ENCODE measurements around the gene SP140L.

SP140L gene

GRCh38 chr2:230318190-230319121, 8.5 kb upstream of the SP140L start:
- DNase-seq (ENCODE audit: extremely low read depth, low read depth): no peak
- H3K4me3 ChIP-seq (replicated peaks; ENCODE audit: low read depth, low read length): no peak overlapping the region
- TF ChIP-seq, protein P1, sequence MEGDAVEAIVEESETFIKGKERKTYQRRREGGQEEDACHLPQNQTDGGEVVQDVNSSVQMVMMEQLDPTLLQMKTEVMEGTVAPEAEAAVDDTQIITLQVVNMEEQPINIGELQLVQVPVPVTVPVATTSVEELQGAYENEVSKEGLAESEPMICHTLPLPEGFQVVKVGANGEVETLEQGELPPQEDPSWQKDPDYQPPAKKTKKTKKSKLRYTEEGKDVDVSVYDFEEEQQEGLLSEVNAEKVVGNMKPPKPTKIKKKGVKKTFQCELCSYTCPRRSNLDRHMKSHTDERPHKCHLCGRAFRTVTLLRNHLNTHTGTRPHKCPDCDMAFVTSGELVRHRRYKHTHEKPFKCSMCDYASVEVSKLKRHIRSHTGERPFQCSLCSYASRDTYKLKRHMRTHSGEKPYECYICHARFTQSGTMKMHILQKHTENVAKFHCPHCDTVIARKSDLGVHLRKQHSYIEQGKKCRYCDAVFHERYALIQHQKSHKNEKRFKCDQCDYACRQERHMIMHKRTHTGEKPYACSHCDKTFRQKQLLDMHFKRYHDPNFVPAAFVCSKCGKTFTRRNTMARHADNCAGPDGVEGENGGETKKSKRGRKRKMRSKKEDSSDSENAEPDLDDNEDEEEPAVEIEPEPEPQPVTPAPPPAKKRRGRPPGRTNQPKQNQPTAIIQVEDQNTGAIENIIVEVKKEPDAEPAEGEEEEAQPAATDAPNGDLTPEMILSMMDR (IDR thresholded peaks at IDR 0.05; ENCODE audit: low read depth, low read length, missing control alignments): no peak

GRCh38 chr2:230319211-230319862, 7.7 kb upstream of the SP140L start:
- TF ChIP-seq, protein P1 (IDR thresholded peaks at IDR 0.05; ENCODE audit: low read depth, low read length, missing control alignments): no peak
- no peak overlapping the region for H3K4me3 ChIP-seq (replicated peaks; ENCODE audit: low read depth, low read length)
- DNase-seq (ENCODE audit: extremely low read depth, low read depth): no peak

DNA sequence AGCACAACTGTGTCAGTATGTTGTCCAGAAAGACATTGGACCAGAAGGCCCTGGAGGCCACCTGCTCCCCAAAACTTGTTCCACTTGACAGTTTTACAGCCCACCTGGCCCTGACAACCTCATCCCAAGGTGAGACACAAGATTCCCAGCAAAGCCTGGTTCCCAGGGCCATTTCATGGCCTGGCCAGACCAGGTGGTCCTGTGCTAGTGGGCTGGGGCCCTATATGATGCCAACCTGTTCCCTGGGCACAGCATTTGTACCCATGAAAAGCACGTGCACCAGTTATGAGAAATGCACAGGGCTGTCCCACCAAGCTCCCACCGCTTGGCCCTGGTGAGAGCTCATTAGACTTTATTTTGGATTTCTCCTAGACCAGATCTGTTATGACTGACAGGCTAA, 6.0 kb upstream of the SP140L start:
- no peak overlapping the region for H3K4me3 ChIP-seq (replicated peaks; ENCODE audit: low read depth, low read length)
- TF ChIP-seq, protein P1 (IDR thresholded peaks at IDR 0.05; ENCODE audit: low read depth, low read length, missing control alignments): no peak
- no peak for DNase-seq (ENCODE audit: extremely low read depth, low read depth)

DNA sequence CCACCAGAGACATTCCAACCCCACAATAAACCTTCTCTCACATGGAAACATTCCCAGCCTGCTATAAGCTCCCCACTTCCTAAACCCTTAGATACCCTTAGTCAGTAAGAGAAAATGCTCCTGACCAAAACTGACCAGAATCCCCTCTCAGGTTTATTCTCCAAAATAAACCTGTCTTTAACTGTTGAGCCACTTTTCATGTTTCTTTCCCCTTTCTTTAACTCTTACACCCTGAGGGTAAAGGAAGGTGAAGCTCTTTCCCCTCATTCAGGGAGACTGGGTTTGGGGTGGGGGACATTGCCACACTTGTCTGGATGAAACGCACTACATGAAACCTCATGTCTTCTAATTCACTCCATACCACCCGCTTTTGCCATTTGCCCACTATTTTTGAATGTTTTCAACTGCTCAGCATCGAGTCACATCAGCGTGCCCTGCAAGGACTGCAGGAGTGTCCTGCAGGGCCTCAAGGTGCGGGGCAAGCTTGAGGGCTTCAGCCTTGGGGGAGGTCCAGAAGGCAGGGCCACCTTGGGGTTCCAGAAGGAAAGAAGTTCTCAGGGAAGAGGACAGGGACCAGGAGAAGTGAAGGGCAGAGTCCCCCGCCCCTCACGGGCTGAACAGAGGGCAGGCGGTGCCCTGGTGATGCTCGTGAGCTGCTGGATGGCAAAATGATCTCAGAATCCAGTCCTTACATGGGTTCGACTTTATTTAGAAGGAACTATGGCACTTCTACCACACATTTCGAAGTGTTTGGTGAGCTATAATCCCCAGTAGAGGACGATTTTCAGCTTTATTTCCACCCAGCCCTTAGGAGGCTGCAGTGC, 4.2 kb upstream of the SP140L start:
- TF ChIP-seq, protein P1 (IDR thresholded peaks at IDR 0.05; ENCODE audit: low read depth, low read length, missing control alignments): no peak
- H3K4me3 ChIP-seq (replicated peaks; ENCODE audit: low read depth, low read length): no peak overlapping the region
- DNase-seq (ENCODE audit: extremely low read depth, low read depth): no peak

GRCh38 chr2:230323385-230324106, 3.4 kb upstream of the SP140L start:
- TF ChIP-seq, protein P1 (IDR thresholded peaks at IDR 0.05; ENCODE audit: low read depth, low read length, missing control alignments): peak; percentile 39
- H3K4me3 ChIP-seq (replicated peaks; ENCODE audit: low read depth, low read length): no peak overlapping the region
- no peak for DNase-seq (ENCODE audit: extremely low read depth, low read depth)

DNA sequence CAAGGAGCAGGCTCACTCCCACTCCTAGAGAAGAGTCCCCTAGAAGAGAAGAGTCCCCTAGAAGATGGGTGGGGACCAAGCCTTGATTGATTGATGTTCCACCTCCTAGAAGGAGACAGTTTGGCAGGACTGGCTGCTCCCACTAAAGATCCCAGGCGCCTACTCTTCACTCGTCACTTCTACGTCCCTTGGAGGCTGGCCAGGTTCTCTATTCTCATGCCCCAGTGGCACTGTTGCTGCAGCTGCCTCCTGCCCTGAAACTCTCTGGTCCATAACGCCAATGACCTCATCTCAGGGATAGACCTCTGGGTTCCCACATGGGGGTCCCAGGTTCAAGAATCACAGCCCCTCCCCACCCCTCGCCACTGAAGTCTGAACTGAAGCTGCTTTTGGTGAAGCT, 2.5 kb upstream of the SP140L start:
- no peak for DNase-seq (ENCODE audit: extremely low read depth, low read depth)
- TF ChIP-seq, protein P1 (IDR thresholded peaks at IDR 0.05; ENCODE audit: low read depth, low read length, missing control alignments): no peak
- H3K4me3 ChIP-seq (replicated peaks; ENCODE audit: low read depth, low read length): no peak overlapping the region
